ENCODE data around the gene FAM187B.

- TF ChIP-seq NFRKB (IDR thresholded peaks at IDR 0.05) (no peak), SP1 (IDR thresholded peaks at IDR 0.05) (no peak), BHLHE40 (IDR thresholded peaks at IDR 0.05; ENCODE audit: borderline replicate concordance) (no peak), FOXA1 (IDR thresholded peaks at IDR 0.05) (no peak), ARNT (IDR thresholded peaks at IDR 0.05) (no peak)
These were observed 33.7 kb upstream of the FAM187B start for GRCh38 chr19:35262101-35262761.

All from HEK293T (cell line).